ENCODE measurements around the gene MED12L.

GRCh38 chr3:151282921-151283320, 197.5 kb downstream of the MED12L start:
- TF ChIP-seq CTCF (IDR thresholded peaks at IDR 0.05) = peak; percentile 40 to 85 (median 78)
- no peak for TF ChIP-seq POLR2A (IDR thresholded peaks at IDR 0.05)
- TF ChIP-seq POLR2AphosphoS5 (IDR thresholded peaks at IDR 0.05) = no peak
- no peak for TF ChIP-seq EP300 (IDR thresholded peaks at IDR 0.05)

Data from gastroesophageal sphincter (tissue), 3 donors.